HG03108 (cell line): ENCODE measurements around the gene LRRC42.

ENCODE experiments used
- ATAC-seq: cut with Tn5 transposase; IDR thresholded peaks from one replicate; pipeline ENCODE4 v1.9.1; 2021; ENCODE audit warnings: moderate library complexity; ENCODE audit not compliant: unreplicated experiment

The LRRC42 gene

GRCh38 chr1:53946252-53947171, at the start of gene LRRC42:
Gene LRRC42 (plus strand): TSS chr1:53946350. CDS start chr1:53952000, 5,650 bp downstream.
- ATAC-seq: peak; percentile 60

- no peak for ATAC-seq
Observed at GRCh38 chr1:53896635-53897229, 49.4 kb upstream of the LRRC42 start.

- no peak for ATAC-seq
Observed at GRCh38 chr1:53899206-53899628, 46.9 kb upstream of the LRRC42 start.

GRCh38 chr1:53899708-53900107, 46.4 kb upstream of the LRRC42 start:
- no peak for ATAC-seq

GRCh38 chr1:53902235-53903138, 43.7 kb upstream of the LRRC42 start:
- ATAC-seq: no peak

GRCh38 chr1:53905509-53905908, 40.6 kb upstream of the LRRC42 start:
- no peak for ATAC-seq

GRCh38 chr1:53906121-53906520, 40.0 kb upstream of the LRRC42 start:
- ATAC-seq: no peak

GRCh38 chr1:53909946-53910345, 36.2 kb upstream of the LRRC42 start:
- ATAC-seq: no peak

- no peak for ATAC-seq
Observed at GRCh38 chr1:53911442-53911841, 34.7 kb upstream of the LRRC42 start.

GRCh38 chr1:53913352-53914033, 32.7 kb upstream of the LRRC42 start:
- ATAC-seq: no peak

- no peak for ATAC-seq
Observed at GRCh38 chr1:53918343-53918742, 27.8 kb upstream of the LRRC42 start.

- no peak for ATAC-seq
Observed at GRCh38 chr1:53919675-53920066, 26.5 kb upstream of the LRRC42 start.

- no peak for ATAC-seq
Observed at GRCh38 chr1:53927376-53927881, 18.7 kb upstream of the LRRC42 start.

- no peak for ATAC-seq
Observed at GRCh38 chr1:53929246-53929960, 16.7 kb upstream of the LRRC42 start.

GRCh38 chr1:53930932-53931331, 15.2 kb upstream of the LRRC42 start:
- ATAC-seq: no peak

GRCh38 chr1:53931523-53931922, 14.6 kb upstream of the LRRC42 start:
- ATAC-seq: no peak

- no peak for ATAC-seq
Observed at GRCh38 chr1:53934170-53934765, 11.9 kb upstream of the LRRC42 start.

GRCh38 chr1:53936430-53936829, 9.7 kb upstream of the LRRC42 start:
- no peak for ATAC-seq

- no peak for ATAC-seq
Observed at GRCh38 chr1:53938136-53938830, 7.9 kb upstream of the LRRC42 start.
